ENCODE measurements around the gene VSTM2B.

- TF ChIP-seq EZH2phosphoT487 (IDR thresholded peaks at IDR 0.05), result no peak
- no peak for TF ChIP-seq CTCF (IDR thresholded peaks at IDR 0.05)
- TF ChIP-seq EZH2 (IDR thresholded peaks at IDR 0.05), result no peak
These were observed 57.6 kb downstream of the VSTM2B start for GRCh38 chr19:29583196-29583999.
